Peyer's patch (tissue), 4 donors: ENCODE results near the gene SLC16A12. TPM values are rescaled to one million over a fixed set of nuclear protein-coding genes. Genes with fewer than 3 reads are reported as not detected.
"Not testable (repeated sequence)": the region's sequence is repeated elsewhere in the genome, so short reads cannot be mapped to it uniquely, and the experiment has no call there.

Source experiments
- DNase-seq, 3 donors: peaks; one replicate each; pipeline ENCODE4 v3.0.0-alpha.2; 2017 to 2019
- H3K27ac ChIP-seq, 4 donors: fragments of 200-600 bp; sonication (generic); one replicate each; pipeline ENCODE4 v1.5.1; 2016 to 2019
- H3K27me3 ChIP-seq, 2 donors: fragments of 200-600 bp; sonication (generic); one replicate each; pipeline ENCODE4 v1.5.1; 2019
- H3K36me3 ChIP-seq, 3 donors: fragments of 200-600 bp; sonication (generic); one replicate each; pipeline ENCODE4 v1.5.1; 2016 to 2019
- H3K4me1 ChIP-seq, 4 donors: fragments of 200-600 bp; sonication (generic); one replicate each; pipeline ENCODE4 v1.5.1; 2016 to 2019
- H3K4me3 ChIP-seq, 4 donors: fragments of 200-600 bp; sonication (generic); 1 replicate in 3 of 4; 2 replicates in 1 of 4; pipeline ENCODE4 v1.5.1; 2016 to 2019; ENCODE audit warnings: mild to moderate bottlenecking in 1 of 4
- H3K9me3 ChIP-seq, 4 donors: fragments of 200-600 bp; sonication (generic); one replicate each; pipeline ENCODE4 v1.5.1; 2016 to 2019; ENCODE audit warnings: mild to moderate bottlenecking in 1 of 4
- POLR2A ChIP-seq, 2 donors: fragments of 450-650 bp; IDR thresholded peaks; one replicate each; pipeline ENCODE4 v1.5.1; 2017; ENCODE audit warnings: antibody characterized with exemption in 2 of 2, mild to moderate bottlenecking in 2 of 2, moderate library complexity in 2 of 2
- total RNA-seq, 4 donors: library from RNA; depleted of rRNA; stranded (reverse); fragments of >200 nt; gene quantifications; one replicate each; pipeline ENCODE4 v1.1.0, GENCODE V29; 2016
- TF ChIP-seq, protein P1 (sequence below), 6 experiments: fragments of 450-650 bp in 4 of 6; fragments of 200-600 bp in 2 of 6; sonication (generic) in 1 of 6; IDR thresholded peaks; one replicate each; pipeline ENCODE4 v1.5.1; 2017 to 2019; ENCODE audit warnings: antibody characterized with exemption in 6 of 6, mild to moderate bottlenecking in 3 of 6, moderate library complexity in 1 of 6

The SLC16A12 gene
- total RNA-seq, 4 donors from 2014 or later, result 0.38 TPM; not detected in 3

DNA sequence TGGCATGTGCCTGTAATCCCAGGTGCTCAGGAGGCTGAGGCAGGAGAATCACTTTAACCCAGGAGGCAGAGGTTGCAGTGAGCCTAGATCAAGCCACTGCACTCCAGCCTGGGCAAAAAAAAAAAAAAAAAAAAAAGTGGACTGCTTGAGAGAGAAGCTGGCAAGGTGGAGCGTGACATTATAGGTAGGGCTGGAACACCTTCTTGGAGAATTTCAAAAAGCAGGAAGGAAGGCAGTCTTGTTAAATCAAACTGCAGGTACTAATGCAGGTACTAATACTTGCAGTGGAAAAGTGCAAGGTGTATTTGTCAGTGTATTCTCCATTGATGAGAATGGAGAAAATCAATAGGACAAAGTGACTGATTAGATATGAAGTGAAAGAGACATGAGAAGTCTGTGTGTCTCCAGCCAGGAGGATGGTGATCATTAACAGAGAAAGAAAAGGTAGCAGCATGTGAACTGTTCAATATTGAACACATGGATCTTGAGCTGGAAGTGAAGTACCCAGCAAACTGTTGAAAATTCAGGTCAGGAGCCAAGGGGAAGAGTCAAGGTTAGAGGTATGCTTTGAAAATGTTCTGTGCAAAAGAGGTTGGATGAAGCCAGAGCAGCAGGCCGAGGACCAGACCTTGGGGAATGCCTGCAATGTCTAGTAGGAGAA, 12.6 kb upstream of the SLC16A12 start:
- H3K27ac ChIP-seq, result no peak overlapping the region

GRCh38 chr10:89546651-89547050, 11.3 kb upstream of the SLC16A12 start:
- H3K27ac ChIP-seq, H3K27me3 ChIP-seq, H3K4me3 ChIP-seq, H3K4me1 ChIP-seq, DNase-seq, H3K36me3 ChIP-seq, H3K9me3 ChIP-seq: not testable (repeated sequence)

More for the DNA sequence above, 12.6 kb upstream of the SLC16A12 start:
- no peak for DNase-seq
- no peak for TF ChIP-seq POLR2A (IDR thresholded peaks at IDR 0.05)
- TF ChIP-seq, protein P1, sequence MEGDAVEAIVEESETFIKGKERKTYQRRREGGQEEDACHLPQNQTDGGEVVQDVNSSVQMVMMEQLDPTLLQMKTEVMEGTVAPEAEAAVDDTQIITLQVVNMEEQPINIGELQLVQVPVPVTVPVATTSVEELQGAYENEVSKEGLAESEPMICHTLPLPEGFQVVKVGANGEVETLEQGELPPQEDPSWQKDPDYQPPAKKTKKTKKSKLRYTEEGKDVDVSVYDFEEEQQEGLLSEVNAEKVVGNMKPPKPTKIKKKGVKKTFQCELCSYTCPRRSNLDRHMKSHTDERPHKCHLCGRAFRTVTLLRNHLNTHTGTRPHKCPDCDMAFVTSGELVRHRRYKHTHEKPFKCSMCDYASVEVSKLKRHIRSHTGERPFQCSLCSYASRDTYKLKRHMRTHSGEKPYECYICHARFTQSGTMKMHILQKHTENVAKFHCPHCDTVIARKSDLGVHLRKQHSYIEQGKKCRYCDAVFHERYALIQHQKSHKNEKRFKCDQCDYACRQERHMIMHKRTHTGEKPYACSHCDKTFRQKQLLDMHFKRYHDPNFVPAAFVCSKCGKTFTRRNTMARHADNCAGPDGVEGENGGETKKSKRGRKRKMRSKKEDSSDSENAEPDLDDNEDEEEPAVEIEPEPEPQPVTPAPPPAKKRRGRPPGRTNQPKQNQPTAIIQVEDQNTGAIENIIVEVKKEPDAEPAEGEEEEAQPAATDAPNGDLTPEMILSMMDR (IDR thresholded peaks at IDR 0.05), result no peak
- Histone ChIP-seq H3K36me3 (no peaks in the 10 kb centered on the region), H3K4me1 (no peaks in the 10 kb centered on the region), H3K27me3 (no peaks in the 10 kb centered on the region), H3K4me3 (no peak overlapping the region), H3K9me3 (no peaks in the 10 kb centered on the region)

DNA sequence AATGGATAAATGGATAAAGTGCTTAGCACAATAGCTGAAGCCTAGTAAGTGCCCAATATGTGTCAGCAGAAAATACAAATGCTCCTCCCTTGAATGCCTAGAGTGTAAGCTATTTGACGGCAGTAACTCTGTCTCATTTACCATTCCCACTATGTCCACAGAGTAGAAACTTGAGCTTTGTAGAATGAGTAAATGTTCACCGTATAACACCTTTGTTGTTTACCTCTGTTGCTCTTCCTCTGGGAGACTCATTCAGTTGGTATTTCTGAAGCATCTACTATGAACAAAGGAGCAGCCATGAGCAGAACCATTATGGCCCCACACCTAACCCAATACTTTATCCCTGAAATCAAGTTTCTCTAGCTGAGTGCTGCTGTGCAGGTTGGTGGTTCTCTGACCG, 8.4 kb upstream of the SLC16A12 start:
- TF ChIP-seq, protein P1 (IDR thresholded peaks at IDR 0.05), result no peak
- no peaks in the 10 kb centered on the region for H3K36me3 ChIP-seq
- H3K4me3 ChIP-seq, result no peak overlapping the region
- no peaks in the 10 kb centered on the region for H3K4me1 ChIP-seq
- no peak for DNase-seq
- H3K27ac ChIP-seq, result no peak overlapping the region
- no peaks in the 10 kb centered on the region for H3K9me3 ChIP-seq
- H3K27me3 ChIP-seq, result no peaks in the 10 kb centered on the region

DNA sequence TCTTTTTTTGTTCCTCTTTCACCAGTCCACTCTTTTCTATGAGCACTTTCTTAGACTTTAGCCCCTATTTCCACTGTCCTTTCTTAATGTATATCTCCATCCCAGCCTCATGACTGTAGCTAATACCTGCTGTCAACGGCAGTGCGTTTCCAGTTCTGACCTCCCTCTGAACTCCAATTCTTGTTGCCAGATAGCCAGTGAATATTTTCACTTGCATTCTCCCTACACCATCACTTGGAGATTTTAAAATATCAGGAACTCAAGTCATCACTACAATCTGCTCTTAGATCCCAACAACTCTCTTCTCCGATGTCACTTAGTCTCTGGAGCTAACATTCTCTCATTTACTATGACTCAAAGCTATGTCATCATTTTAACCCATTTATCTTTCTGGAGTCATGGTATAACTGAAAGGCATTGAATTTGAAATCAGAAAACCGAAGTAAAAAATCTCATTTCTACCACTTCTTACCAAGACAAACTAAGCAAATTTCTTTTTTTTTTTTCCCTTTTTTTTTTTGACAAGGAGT, 5.1 kb upstream of the SLC16A12 start:
- Histone ChIP-seq H3K27ac (no peak overlapping the region), H3K4me1 (peaks cover 0 to 5% (median 1%) of the 10 kb centered on the region in 4 donors), H3K36me3 (no peaks in the 10 kb centered on the region), H3K9me3 (no peaks in the 10 kb centered on the region), H3K27me3 (peaks cover 0 to 5% of the 10 kb centered on the region in 2 donors), H3K4me3 (no peak overlapping the region)
- no peak for DNase-seq
- no peak for TF ChIP-seq POLR2A (IDR thresholded peaks at IDR 0.05)
- TF ChIP-seq, protein P1 (IDR thresholded peaks at IDR 0.05), result no peak

GRCh38 chr10:89537364-89537763, 2.0 kb upstream of the SLC16A12 start:
- H3K27ac ChIP-seq, result no peak overlapping the region
- no peak overlapping the region for H3K4me3 ChIP-seq
- no peaks in the 10 kb centered on the region for H3K9me3 ChIP-seq
- no peaks in the 10 kb centered on the region for H3K36me3 ChIP-seq
- peaks cover 0 to 14% (median 2%) of the 10 kb centered on the region in 4 donors for H3K4me1 ChIP-seq
- TF ChIP-seq, protein P1 (IDR thresholded peaks at IDR 0.05), result no peak
- TF ChIP-seq POLR2A (IDR thresholded peaks at IDR 0.05), result no peak
- H3K27me3 ChIP-seq, result peaks cover 0 to 27% of the 10 kb centered on the region in 2 donors
- no peak for DNase-seq

- peak overlapping the region in 2 of 4 donors; percentile 46 to 49 for H3K4me3 ChIP-seq
- no peak overlapping the region for H3K27ac ChIP-seq
- peaks cover 0 to 27% of the 10 kb centered on the region in 2 donors for H3K27me3 ChIP-seq
- TF ChIP-seq, protein P1 (IDR thresholded peaks at IDR 0.05), result no peak
- TF ChIP-seq POLR2A (IDR thresholded peaks at IDR 0.05), result no peak
- no peak for DNase-seq
- peaks cover 0 to 14% (median 2%) of the 10 kb centered on the region in 4 donors for H3K4me1 ChIP-seq
- H3K9me3 ChIP-seq, result no peaks in the 10 kb centered on the region
- no peaks in the 10 kb centered on the region for H3K36me3 ChIP-seq
Observed at GRCh38 chr10:89536013-89536354, 590 bp upstream of the SLC16A12 start.
